GF-D8 (cell line): ENCODE data around the gene WDR46.
"Not testable (repeated sequence)": the region's sequence is repeated elsewhere in the genome, so short reads cannot be mapped to it uniquely, and the experiment has no call there.

Experiments used
- DNase-seq: peaks from one replicate; lab custom pipeline; 2025; lab: John Stamatoyannopoulos, UW

Gene WDR46

DNA sequence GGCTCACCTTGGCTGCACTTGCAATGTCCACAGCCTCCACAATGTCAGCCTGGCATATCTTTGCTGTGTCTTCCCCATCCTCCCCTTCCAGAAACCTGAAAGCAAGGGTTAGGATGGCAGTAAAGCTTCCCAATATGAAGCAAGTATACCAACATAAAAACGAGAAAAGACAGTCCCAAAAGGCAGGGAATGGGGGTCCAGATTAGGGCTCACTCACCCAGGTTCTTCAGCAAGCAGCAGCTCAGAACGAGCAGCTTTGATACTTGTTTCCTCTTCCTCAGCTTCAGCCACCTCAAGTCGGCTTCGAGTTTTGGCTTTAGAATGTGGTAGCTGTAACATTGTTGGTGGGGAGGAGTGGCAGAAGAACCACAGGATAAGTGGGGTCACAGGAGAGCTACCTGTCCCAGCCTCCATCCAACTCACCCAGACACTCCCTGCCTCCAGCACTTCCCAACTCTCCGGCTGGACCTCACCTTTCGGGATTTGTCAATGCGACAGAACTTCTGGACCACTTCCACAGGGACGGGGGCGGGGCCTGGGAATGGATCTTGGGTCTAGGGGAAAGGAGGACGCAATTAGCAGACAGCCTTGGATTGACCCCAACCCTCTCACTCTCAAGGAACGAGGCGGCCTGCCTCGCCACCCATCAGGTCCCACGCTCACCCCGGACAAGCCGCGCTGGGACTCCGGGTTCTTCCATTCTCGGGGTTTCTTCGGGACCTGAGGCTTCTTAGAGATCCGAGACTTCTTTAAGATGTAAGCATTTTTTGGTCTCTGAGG is 708 bp downstream of the WDR46 start:
- no peak for DNase-seq

DNA sequence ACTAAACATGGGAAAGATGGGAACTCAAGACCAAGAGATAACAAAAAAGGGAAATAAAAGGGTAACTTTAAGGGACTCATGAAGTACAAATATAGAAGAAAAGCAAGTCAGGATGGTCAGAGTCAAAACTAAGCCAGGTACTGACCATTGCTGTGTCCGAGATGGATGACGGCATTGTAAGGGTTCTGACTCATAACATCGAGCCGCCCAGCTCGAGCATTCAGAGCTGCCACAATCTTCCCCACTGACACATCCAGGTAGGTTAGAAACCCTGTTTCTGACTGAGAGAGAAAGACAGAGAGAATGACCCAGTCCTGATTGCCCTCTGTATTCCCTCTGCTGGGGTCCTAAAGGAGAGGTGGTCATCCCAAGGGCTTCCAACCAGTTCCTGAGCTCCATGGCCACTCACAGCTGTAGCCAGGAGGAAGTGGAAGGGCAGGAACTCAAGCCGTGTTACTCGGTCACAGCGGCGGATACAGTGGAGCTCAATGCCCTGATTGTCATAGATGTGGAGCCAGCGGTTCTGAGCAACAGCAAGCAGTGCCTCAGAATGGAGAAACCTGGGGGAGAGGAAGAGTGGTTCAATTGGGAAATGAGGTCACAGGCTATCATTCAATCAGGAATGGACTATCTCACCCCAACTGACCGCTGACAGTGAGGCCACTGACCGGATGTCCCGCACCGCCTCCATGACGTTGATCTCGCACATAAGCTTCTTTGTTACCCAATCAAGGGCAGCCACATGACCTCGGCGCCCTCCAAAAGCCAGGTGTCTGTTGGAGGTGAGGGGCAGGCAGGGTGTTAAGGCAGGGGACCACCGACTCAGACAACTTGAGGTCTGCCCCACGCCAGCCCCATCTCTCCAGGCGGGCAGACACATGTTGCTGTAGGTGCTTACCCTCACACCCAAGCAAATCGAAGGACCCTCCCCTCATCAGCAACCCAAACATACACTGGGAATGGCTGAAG is 1.8 kb downstream of the WDR46 start:
- no peak for DNase-seq

DNA sequence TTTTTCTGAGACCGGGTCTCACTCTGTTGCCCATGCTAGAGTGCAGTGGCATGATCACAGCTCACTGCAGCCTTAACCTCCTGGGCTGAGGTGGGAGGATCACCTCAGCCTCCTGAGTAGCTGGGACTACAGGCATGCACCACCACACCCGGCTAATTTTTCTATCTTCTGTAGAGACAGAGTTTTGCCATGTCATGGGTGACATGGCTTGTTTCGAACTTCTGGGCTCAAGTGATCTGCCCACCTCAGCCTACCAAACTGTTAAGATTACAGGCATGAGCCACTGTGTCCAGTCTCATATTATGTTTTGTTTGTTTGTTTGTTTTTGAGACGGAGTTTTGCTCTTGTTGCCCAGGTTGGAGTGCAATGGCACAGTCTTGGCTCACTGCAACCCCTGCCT is 3.8 kb downstream of the WDR46 start:
- DNase-seq = not testable (repeated sequence)

DNA sequence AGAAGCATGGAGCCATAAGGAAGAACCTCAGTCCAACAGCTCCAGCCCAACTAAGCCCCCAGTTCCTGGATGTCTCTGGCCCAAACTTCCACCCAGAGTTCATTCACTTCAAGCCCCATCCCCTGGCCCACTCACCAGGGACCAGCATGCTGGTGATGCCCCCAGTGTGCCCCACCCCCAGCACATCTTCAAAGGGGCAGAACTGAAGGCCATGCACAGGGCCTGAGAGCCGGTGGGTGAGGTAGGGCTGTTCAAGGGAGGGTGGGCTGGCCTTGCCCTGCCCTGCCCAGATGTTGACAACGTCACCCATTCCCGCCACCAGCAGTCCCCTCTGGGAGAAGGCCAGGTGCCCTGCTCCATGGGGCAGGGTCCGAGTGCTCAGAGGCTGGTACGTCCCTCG is 8.5 kb downstream of the WDR46 start:
- no peak for DNase-seq

DNA sequence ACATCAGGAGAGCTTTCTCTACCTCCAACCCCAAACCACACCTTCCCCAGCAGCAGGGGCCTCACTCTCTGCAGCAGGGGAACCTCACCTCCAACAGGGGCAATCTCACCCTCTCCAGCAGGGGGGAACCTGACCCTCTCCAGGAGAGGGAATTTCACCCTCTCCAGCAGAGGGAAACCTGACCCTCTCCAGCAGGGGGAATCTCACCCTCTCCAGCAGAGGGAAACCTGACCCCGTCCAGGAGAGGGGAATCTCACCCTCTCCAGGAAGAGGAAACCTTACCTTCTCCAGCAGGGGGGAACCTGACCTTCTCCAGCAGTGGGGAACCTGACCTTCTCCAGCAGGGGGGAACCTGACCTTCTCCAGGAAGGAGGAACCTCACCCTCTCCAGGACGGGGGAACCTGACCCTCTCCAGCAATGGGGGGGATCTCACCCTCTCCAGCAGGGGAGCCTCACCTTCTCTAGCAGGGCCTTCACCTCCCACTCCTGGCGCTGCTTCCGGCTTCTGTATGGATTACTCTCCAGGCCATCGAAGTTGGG is 9.0 kb downstream of the WDR46 start:
- DNase-seq = peak; percentile 33

DNA sequence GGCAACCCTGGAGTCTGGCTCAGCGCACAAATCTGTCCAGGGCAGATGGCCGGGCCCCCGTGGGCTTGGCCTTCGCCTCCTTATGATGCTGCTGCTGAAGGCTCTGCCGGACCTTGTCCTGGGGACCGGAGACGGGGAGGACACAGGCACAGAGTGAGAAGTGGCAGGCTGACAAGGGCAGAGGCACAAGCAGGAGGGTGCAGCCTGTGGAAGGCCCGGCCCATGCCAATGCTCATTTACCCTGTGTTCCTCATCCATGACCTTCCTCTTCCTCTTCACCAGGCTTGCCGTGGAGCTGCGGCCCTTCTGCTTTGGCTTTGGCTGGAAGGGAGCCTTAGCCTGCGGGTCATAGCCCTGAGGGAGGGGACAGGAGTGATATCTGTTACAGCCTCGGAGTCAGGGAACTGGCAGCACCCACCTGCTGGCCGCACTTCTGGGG is 9.8 kb downstream of the WDR46 start:
- DNase-seq = no peak

DNA sequence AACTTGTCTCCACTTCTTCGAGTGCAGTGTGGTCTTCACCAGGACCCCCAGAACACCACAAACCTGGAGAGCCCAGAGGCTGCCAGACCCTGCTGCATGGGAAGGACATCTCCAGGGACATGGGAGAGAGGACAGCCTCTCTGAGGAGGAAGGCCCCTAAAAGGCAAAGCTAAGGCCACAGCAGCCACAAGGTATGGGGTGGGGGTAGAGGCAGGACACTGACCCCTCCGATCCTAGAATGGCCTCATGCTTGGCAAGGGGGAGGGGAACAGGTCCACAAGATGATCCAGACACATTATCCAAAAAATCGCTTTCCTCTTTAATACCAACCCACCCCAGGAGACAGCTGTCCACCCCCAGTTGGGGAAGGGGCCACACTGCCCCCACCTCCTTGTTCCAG is 10.2 kb downstream of the WDR46 start:
- no peak for DNase-seq

DNA sequence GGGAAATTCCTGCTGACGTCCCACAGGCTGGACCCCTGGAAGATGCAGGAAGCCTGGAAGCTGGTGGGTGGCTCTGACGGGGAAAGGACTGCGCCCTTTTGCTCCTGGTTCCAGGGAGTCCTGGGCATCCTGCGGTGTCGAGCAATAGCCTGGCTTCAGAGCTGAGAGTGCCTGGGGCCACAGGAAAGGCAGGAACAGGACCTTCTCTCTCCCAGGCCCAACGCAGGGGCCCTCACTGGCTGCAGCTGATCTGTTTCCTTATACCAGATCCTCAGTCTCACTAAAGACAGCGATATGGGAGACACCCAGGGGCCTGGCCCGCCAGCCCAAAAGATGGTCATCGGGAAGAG is 10.7 kb downstream of the WDR46 start:
- DNase-seq = no peak

DNA sequence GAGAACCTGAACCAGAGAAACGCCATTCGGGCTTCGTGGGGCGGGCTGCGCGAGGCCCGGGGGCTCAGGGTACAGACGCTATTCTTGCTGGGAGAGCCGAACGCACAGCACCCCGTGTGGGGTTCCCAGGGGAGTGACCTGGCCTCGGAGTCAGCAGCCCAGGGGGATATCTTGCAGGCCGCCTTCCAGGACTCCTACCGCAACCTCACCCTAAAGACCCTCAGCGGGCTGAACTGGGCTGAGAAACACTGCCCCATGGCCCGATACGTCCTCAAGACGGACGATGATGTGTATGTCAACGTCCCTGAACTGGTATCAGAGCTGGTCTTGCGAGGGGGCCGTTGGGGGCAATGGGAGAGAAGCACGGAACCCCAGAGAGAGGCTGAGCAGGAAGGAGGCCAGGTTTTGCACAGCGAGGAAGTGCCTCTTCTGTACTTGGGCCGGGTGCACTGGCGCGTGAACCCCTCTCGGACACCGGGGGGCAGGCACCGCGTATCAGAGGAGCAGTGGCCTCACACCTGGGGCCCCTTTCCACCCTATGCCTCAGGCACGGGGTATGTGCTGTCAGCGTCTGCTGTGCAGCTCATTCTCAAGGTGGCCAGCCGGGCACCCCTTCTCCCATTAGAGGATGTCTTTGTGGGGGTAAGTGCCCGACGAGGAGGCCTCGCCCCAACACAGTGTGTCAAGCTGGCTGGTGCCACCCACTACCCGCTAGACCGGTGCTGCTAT is 11.2 kb downstream of the WDR46 start:
- no peak for DNase-seq

DNA sequence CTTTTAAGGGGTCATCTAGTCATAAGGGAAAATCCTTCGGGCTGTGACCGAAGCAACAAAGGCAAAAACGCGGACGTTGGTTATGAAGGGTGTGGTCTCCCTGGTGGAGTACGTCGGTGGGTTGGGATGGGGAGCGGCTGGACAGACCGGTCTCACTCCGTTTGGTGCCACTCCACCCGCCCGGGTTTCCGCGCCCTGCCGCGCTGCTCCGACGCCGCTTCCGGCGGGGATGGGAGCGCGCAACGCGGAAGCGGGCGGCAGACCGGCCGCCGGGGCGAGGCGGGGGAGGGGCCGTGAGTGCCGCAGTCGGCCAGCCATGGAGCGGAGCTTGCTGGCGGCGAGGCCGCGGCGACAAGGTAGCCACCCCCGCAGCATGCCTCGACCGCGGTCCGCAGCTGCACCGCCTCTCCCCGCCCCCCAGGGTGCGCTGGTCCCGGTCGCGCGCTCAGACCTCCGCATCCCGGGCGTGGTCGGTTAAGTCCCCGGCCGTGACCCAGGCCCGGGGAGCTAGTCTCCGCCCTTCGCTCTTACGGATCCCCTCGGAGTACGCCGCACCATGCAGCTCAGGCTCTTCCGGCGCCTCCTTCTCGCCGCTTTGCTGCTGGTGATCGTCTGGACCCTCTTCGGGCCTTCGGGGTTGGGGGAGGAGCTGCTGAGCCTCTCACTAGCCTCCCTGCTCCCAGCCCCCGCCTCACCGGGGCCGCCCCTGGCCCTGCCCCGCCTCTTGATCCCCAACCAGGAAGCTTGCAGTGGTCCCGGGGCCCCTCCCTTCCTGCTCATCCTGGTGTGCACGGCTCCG is 12.0 kb downstream of the WDR46 start, which contains the start of gene B3GALT4:
B3GALT4 (plus strand) TSS at position 260 of the 799 bp plus-strand sequence; CDS start at position 557, 297 bp downstream.
- DNase-seq = peak; percentile 17

DNA sequence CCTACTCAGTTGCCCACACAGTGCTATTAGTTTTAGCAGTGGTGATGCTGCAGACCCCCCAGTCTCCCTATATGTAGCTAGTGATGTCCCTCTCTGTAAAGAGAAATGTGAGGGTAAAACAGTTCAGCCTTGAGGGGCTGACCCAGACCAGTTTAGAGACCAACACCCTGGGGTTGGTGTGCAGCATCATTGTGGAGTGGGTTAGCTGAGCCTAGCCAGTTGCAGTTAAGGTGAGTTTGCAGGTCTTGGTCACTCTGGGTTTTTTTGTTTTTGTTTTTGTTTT is 12.5 kb downstream of the WDR46 start:
- no peak for DNase-seq

DNA sequence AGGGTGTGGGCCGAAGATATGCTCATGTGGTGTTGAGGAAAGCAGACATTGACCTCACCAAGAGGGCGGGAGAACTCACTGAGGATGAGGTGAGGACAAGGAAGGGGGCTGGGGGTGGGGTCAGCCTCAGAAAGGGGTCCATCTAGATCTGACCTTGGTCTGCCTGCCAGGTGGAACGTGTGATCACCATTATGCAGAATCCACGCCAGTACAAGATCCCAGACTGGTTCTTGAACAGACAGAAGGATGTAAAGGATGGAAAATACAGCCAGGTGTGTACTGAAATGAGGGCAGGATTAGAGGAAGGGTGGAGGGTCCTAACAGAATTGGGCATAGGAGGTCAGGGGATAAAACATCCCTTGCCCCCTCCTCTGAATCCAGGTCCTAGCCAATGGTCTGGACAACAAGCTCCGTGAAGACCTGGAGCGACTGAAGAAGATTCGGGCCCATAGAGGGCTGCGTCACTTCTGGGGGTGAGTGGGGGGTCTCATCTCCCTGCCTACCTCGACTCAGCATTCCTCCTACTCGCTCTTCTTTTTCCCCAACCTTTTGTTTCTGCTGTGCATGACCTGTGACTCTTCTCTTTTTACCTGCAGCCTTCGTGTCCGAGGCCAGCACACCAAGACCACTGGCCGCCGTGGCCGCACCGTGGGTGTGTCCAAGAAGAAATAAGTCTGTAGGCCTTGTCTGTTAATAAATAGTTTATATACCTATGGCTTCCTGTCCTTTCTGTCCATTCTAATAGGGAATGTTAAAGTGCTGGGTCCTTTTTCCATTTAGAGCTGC is 13.1 kb downstream of the WDR46 start:
- DNase-seq = not testable (repeated sequence)

DNA sequence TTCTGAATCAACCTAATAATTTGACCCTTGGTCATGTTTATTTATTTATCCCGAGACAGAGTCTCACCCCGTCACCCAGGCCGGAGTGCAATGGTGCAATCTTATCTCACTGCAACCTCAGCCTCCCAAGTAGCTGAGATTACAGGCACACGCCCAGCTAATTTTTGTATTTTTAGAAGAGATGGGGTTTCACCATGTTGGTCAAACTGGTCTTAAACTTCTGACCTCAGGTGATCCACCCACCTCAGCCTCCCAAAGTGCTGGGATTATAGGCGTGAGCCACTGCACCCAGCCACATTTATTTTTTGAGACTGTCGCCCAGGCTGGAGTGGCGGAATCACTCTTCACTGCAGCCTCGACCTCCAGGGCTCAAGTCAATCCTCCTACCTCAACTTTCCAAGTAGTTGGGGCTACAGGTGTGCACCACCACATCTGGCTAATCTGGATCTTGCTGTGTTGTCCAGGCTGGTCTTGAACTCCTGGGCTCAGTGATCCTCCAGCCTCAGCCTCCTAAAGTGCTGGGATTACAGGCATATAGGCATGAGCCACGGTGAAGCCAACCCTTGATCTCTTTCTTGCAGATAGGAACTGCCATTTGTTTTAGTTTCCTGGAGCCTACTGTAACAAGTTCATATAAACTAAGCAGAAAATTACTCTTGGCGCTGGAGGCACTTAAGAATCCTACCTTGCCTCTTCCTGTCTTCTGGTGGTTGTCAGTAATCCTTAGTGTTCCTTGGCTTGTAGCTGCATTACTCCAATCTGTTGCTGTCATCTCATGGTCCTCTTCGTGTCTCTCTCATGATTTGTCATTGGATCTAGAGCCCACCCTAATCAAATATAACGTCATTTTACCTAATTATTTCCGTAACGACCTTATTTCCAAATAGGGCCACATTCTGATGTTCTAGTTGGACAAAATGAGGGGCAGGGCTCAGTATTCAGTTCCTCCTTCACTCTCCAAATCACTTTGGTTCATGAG is 14.8 kb downstream of the WDR46 start:
- no peak for DNase-seq

DNA sequence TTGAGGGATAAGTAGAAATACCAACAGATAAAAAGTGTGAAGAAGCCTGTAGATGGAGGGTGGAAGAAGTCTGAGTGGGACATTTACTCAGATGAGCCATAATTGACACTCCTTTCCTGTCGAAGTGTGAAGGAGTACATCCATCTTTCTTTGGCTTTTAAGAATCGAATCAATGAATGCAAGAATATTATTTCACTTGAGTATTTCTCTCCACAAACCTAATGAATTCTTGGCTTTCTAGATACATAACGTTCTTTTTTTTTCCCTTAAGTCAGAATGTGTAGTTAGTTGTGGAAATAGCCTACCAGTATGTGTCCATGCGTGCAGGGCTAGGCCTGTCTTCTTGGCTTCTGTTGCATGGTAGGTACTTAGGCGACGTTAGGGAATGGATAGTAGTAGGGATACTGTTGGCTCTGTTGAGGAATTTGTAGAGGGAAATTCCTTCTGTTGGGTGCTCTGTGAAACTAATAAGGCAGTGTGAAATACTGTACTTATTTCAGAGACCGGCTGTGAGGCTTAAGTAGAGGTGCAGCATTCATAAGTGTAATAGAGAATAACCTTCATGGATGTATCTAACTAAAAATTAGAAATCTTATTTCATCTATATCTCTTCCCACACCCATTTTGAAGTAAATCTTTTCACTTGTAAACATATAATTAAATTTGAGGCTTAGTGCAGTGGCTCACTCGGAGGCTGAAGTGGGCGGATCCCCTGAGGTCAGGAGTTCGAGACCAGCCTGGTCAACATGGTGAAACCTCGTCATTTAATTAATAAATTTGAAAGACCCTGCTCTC is 15.7 kb downstream of the WDR46 start:
- no peak for DNase-seq

DNA sequence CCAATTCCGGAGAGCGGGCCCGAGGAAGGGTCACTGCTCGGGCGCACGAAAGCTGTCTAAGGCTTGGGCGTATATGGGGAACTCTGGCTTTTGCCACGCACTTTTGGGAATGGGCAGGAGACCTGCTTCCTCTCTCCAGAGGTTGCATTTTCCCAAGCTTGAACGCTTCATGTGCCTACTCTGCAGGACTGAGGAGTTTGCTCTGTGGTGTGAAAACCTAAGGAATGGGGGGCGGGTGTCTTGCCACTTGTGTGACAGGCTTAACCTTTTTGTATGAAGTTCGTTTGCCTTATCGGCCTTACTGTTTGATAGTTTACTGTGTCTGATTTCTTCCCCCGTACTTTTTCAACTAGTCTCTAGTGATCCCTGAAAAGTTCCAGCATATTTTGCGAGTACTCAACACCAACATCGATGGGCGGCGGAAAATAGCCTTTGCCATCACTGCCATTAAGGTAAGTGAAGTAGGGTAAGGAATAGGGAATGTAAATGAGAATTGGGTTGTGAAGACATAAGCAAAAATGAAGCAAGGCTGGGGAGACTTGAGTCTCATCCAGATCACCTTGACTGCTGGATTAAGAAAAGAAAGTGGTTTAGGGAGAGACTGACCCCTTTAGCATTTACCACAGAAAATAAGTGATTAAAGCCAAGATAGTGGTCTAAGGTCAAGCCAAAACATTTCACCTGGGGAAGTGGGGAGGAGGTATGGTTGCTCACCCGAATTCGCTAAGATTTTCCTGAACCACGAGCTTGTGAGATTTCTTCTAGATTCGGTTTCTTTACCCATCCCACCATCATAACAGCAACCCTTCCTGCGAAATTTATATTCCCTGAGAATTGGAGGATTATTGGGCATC is 16.5 kb downstream of the WDR46 start:
- DNase-seq = no peak

DNA sequence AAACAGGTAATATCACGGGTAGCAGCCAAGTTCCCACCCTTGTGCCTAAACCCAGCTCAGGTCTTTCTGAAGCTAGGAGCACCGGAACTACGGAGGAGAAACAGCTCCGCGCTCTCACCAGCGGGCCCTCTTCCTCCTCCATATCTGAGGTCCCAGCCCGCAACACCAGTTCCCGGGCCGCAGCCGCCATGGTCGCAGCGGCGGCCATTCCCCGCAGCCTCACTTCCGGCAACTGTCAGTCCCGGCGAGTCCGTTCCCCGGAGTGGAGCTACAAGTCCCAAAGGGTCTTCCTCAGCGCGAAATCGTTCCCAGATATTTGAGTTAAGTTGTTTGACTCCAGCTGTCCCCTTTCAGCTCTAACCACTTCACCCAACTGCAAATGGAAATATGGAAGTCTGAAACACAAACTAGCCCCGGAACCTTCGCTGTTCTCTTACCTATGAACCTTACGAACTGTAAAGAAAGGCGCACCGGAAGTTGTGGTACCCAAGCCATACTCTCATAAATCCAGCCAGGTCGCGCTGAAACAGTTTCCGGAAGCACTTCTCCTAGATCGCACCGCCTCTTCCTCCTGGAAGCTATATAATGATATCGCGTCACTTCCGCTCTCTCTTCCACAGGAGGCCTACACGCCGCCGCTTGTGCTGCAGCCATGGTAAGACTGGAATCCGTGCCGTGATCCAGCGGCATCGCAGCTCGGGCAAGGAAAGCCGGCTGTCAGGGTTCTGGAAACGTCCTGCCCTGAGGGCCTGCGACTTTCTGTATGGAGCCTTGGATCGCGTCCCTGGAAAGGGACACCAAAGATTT is 17.4 kb downstream of the WDR46 start, which contains the start of the genes RPS18 and VPS52:
RPS18 (plus strand) TSS at position 608 of the 807 bp plus-strand sequence; CDS start at position 653, 45 bp downstream.
VPS52 (minus strand) TSS at position 409 of the 807 bp plus-strand sequence; CDS start at position 208, 201 bp downstream.
- peak; percentile 90 for DNase-seq
